HEK293 (cell line): ENCODE data around the gene RSPO4.

ENCODE experiments used
- CTCF ChIA-PET: fragments of 350-600 bp; formaldehyde crosslinking; extraction: SDS; loops from one replicate; lab custom pipeline; 2021; ENCODE audit warnings: antibody characterized with exemption; lab: Yijun Ruan, JAX
- POLR2A ChIA-PET: fragments of 300-600 bp; formaldehyde crosslinking; extraction: SDS; loops from one replicate; lab custom pipeline; 2020; ENCODE audit warnings: antibody characterized with exemption, inconsistent platforms; lab: Yijun Ruan, JAX
- H3K27ac ChIP-seq: fragments of 200-500 bp; sonication (Bioruptor generic); 2 replicates; pipeline ENCODE4 v1.5.1; 2014; ENCODE audit warnings: low read depth, low read length, control low read depth, inconsistent platforms; ENCODE audit errors: extremely low read depth
- H3K36me3 ChIP-seq, 2 experiments: fragments of 200-500 bp in 1 of 2; sonication (Bioruptor generic) in 1 of 2; 1 replicate in 1 of 2; 2 replicates in 1 of 2; pipeline ENCODE4 v1.5.1; 2014 to 2017; ENCODE audit warnings: inconsistent platforms in 2 of 2, low read length in 2 of 2; ENCODE audit not compliant: control insufficient read depth in 2 of 2, insufficient read depth in 1 of 2
- H3K4me1 ChIP-seq: fragments of 200-500 bp; sonication (Bioruptor generic); 2 replicates; pipeline ENCODE4 v1.5.1; 2014; ENCODE audit warnings: mild to moderate bottlenecking, low read length, inconsistent platforms; ENCODE audit not compliant: control insufficient read depth, insufficient read depth
- H3K4me3 ChIP-seq: 2 replicates; pipeline ENCODE4 v1.5.1; 2011; ENCODE audit warnings: low read depth, mild to moderate bottlenecking, control low read depth, low read length, moderate library complexity
- H3K9me3 ChIP-seq: fragments of 200-500 bp; sonication (Bioruptor generic); 2 replicates; pipeline ENCODE4 v1.5.1; 2014; ENCODE audit warnings: low read depth, low read length, inconsistent platforms; ENCODE audit not compliant: control insufficient read depth, insufficient read depth
- MYNN ChIP-seq: fragments of 450-650 bp; formaldehyde crosslinking; IDR thresholded peaks from 2 replicates; pipeline ENCODE4 v1.5.1; 2016; ENCODE audit warnings: missing biosample characterization, missing genetic modification characterization, borderline replicate concordance
- OSR2 ChIP-seq: fragments of 450-650 bp; formaldehyde crosslinking; IDR thresholded peaks from 2 replicates; pipeline ENCODE4 v1.5.1; 2016; ENCODE audit warnings: missing biosample characterization, missing genetic modification characterization
- SETDB1 ChIP-seq: IDR thresholded peaks from one replicate; pipeline ENCODE4 v1.6.1; 2017; ENCODE audit warnings: mild to moderate bottlenecking, low read length, moderate library complexity, mixed read lengths; ENCODE audit not compliant: insufficient read length
- WT1 ChIP-seq: fragments of 450-650 bp; formaldehyde crosslinking; IDR thresholded peaks from 2 replicates; pipeline ENCODE4 v1.5.1; 2016; ENCODE audit warnings: missing biosample characterization, missing genetic modification characterization
- YY2 ChIP-seq: fragments of 450-650 bp; formaldehyde crosslinking; IDR thresholded peaks from 2 replicates; pipeline ENCODE4 v1.5.1; 2016; ENCODE audit warnings: missing biosample characterization, missing genetic modification characterization
- ZBTB26 ChIP-seq: fragments of 450-650 bp; formaldehyde crosslinking; optimal IDR thresholded peaks from 2 replicates; pipeline ENCODE3; 2016; ENCODE audit warnings: missing biosample characterization, mild to moderate bottlenecking, missing genetic modification characterization
- ZFP41 ChIP-seq: fragments of 450-650 bp; formaldehyde crosslinking; IDR thresholded peaks from 2 replicates; pipeline ENCODE4 v1.5.1; 2016; ENCODE audit warnings: missing biosample characterization, missing genetic modification characterization, borderline replicate concordance
- ZFP69B ChIP-seq: fragments of 450-650 bp; formaldehyde crosslinking; IDR thresholded peaks from 2 replicates; pipeline ENCODE4 v1.5.1; 2016; ENCODE audit warnings: missing biosample characterization, missing genetic modification characterization
- ZNF112 ChIP-seq: fragments of 450-650 bp; formaldehyde crosslinking; IDR thresholded peaks from 2 replicates; pipeline ENCODE4 v1.5.0; 2017; ENCODE audit warnings: missing biosample characterization, missing genetic modification characterization
- ZNF18 ChIP-seq: fragments of 450-650 bp; formaldehyde crosslinking; IDR thresholded peaks from 2 replicates; pipeline ENCODE4 v1.5.1; 2016; ENCODE audit warnings: missing biosample characterization, missing genetic modification characterization
- ZNF19 ChIP-seq: fragments of 450-650 bp; formaldehyde crosslinking; IDR thresholded peaks from 2 replicates; pipeline ENCODE4; 2016; ENCODE audit warnings: missing biosample characterization, missing genetic modification characterization, low read depth
- ZNF202 ChIP-seq: fragments of 450-650 bp; formaldehyde crosslinking; IDR thresholded peaks from 2 replicates; pipeline ENCODE4 v1.5.1; 2016; ENCODE audit warnings: missing biosample characterization, missing genetic modification characterization, borderline replicate concordance
- ZNF214 ChIP-seq: fragments of 450-650 bp; formaldehyde crosslinking; IDR thresholded peaks from 2 replicates; pipeline ENCODE4 v1.5.1; 2017; ENCODE audit warnings: missing biosample characterization, mild to moderate bottlenecking, missing genetic modification characterization, borderline replicate concordance
- ZNF274 ChIP-seq, 2 experiments: fragments of 200-500 bp in 1 of 2; fragments of 450-650 bp in 1 of 2; sonication (Bioruptor generic) in 1 of 2; formaldehyde crosslinking in 1 of 2; IDR thresholded peaks; 2 replicates each; pipeline versions ENCODE4 v1.5.1 to v1.6.1; 2014 to 2016; ENCODE audit warnings: borderline replicate concordance in 1 of 2, inconsistent platforms in 1 of 2, low read length in 1 of 2, missing biosample characterization in 1 of 2, missing genetic modification characterization in 1 of 2
- ZNF341 ChIP-seq: fragments of 450-650 bp; formaldehyde crosslinking; IDR thresholded peaks from 2 replicates; pipeline ENCODE4; 2016; ENCODE audit warnings: low read depth, missing biosample characterization, missing genetic modification characterization
- ZNF510 ChIP-seq: fragments of 450-650 bp; formaldehyde crosslinking; IDR thresholded peaks from 2 replicates; pipeline ENCODE4 v1.5.1; 2018; ENCODE audit warnings: mild to moderate bottlenecking, missing genetic modification characterization, missing biosample characterization; ENCODE audit not compliant: insufficient replicate concordance
- ZNF544 ChIP-seq: fragments of 450-650 bp; formaldehyde crosslinking; IDR thresholded peaks from 2 replicates; pipeline ENCODE4 v1.5.0; 2017; ENCODE audit warnings: missing biosample characterization, missing genetic modification characterization
- ZNF558 ChIP-seq: fragments of 450-650 bp; formaldehyde crosslinking; IDR thresholded peaks from 2 replicates; pipeline ENCODE4 v1.5.1; 2016; ENCODE audit warnings: missing biosample characterization, missing genetic modification characterization
- ZNF600 ChIP-seq: fragments of 450-650 bp; formaldehyde crosslinking; IDR thresholded peaks from 2 replicates; pipeline ENCODE4 v1.5.1; 2016; ENCODE audit warnings: missing biosample characterization, missing genetic modification characterization
- ZNF623 ChIP-seq: fragments of 450-650 bp; formaldehyde crosslinking; IDR thresholded peaks from 2 replicates; pipeline ENCODE4 v1.5.1; 2016; ENCODE audit warnings: missing biosample characterization, missing genetic modification characterization
- ZNF626 ChIP-seq: fragments of 450-650 bp; sonication (Bioruptor Pico); formaldehyde crosslinking; IDR thresholded peaks from 2 replicates; pipeline ENCODE4 v1.5.1; 2018; ENCODE audit warnings: missing biosample characterization, missing genetic modification characterization, inconsistent platforms
- ZNF76 ChIP-seq: fragments of 450-650 bp; formaldehyde crosslinking; IDR thresholded peaks from 2 replicates; pipeline ENCODE4; 2016; ENCODE audit warnings: low read depth, missing biosample characterization, missing genetic modification characterization, borderline replicate concordance
- TF ChIP-seq, protein P1 (sequence below): fragments of 450-650 bp; formaldehyde crosslinking; IDR thresholded peaks from 2 replicates; pipeline ENCODE4; 2016; ENCODE audit warnings: missing biosample characterization, missing genetic modification characterization

Gene RSPO4

DNA sequence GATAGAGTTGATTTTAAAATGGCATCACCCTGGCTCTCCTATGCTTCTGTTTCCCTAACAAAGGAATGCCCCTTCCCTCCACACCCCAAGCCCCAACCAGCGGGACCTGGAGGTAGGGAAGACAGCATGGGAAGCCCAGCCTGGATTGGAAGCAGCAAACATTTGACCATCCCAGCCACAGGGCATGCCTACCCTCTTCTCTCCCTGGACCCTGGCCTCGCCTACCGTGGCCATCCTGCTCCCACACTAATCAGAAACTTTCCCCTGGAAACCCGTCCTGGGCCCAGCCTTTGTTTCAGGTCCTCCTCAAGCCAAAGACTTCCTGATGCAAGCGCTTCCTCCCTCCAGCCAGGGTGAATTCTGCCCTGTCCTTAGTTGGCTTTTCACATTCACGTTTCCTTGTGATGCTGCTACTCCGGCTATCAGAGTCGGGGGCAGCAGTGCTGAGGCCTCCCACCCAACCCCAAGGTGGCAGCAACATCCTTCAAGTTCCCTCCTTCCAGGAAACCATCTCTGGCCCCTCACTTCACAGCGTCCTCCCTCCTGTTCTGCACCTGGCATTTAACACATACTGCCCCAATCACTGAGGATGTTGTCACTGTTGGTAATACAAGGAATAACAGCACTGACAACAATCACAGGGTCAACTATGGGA is 67.8 kb downstream of the RSPO4 start:
- no peak overlapping the region for H3K27ac ChIP-seq
- CTCF ChIA-PET: no interaction called here
- H3K36me3 ChIP-seq: no peaks in the 10 kb centered on the region
- H3K9me3 ChIP-seq: peaks cover 3% of the 10 kb centered on the region; the same call in 1 of the 2 replicates
- TF ChIP-seq YY2 (tag by site-specific recombination) (no peak), ZNF600 (tag by site-specific recombination) (no peak), ZNF623 (tag by site-specific recombination) (no peak), ZNF626 (no peak), OSR2 (tag by site-specific recombination) (no peak), ZNF558 (tag by site-specific recombination) (no peak), ZNF341 (tag by site-specific recombination) (no peak), WT1 (tag by site-specific recombination) (no peak), ZBTB26 (tag by site-specific recombination) (no peak), SETDB1 (no peak), ZNF18 (tag by site-specific recombination) (no peak)
- TF ChIP-seq, all 188 proteins: peak for 0
- no peaks in the 10 kb centered on the region for H3K4me1 ChIP-seq
- H3K4me3 ChIP-seq: no peak overlapping the region
- POLR2A ChIA-PET: no interaction called here

GRCh38 chr20:933029-933428 is 69.1 kb downstream of the RSPO4 start:
- H3K27ac ChIP-seq: no peak overlapping the region
- POLR2A ChIA-PET: no interaction called here
- TF ChIP-seq ZNF214 (tag by site-specific recombination) (no peak), ZFP41 (tag by site-specific recombination) (no peak), ZNF76 (tag by site-specific recombination) (no peak), ZFP69B (tag by site-specific recombination) (no peak), MYNN (tag by site-specific recombination) (no peak), ZNF274 (IDR thresholded peaks at IDR 0.05; ENCODE audit: low read length) (no peak), ZNF274 (tag by site-specific recombination; IDR thresholded peaks at IDR 0.05; ENCODE audit: borderline replicate concordance) (no peak), OSR2 (tag by site-specific recombination) (no peak), SETDB1 (no peak), ZNF19 (tag by site-specific recombination) (no peak), ZNF202 (no peak), ZNF544 (tag by site-specific recombination) (no peak), ZNF112 (tag by site-specific recombination) (no peak), ZNF558 (tag by site-specific recombination) (no peak), ZNF510 (no peak)
- TF ChIP-seq, protein P1, sequence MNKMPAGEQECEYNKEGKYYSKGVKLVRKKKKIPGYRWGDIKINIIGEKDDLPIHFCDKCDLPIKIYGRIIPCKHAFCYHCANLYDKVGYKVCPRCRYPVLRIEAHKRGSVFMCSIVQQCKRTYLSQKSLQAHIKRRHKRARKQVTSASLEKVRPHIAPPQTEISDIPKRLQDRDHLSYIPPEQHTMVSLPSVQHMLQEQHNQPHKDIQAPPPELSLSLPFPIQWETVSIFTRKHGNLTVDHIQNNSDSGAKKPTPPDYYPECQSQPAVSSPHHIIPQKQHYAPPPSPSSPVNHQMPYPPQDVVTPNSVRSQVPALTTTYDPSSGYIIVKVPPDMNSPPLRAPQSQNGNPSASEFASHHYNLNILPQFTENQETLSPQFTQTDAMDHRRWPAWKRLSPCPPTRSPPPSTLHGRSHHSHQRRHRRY (tag by site-specific recombination): no peak
- TF ChIP-seq, all 188 proteins: peak for 0
- Histone ChIP-seq H3K36me3 (no peaks in the 10 kb centered on the region), H3K4me1 (no peaks in the 10 kb centered on the region), H3K9me3 (peaks cover 3% of the 10 kb centered on the region; the same call in 1 of the 2 replicates), H3K4me3 (no peak overlapping the region)
- CTCF ChIA-PET: no interaction called here
